ENCODE measurements around the gene ANXA6.

ANXA6 gene

GRCh38 chr5:151080613-151081430, 76.8 kb downstream of the ANXA6 start, which contains the start of gene TNIP1:
TNIP1 (minus strand) TSS chr5:151081034; CDS start chr5:151065095, 15,939 bp downstream.
- H3K36me3 ChIP-seq (ENCODE audit: control insufficient read depth in 2 of 2, insufficient read depth in 1 of 2, low read length in 2 of 2) = peaks cover 0 to 15% of the 10 kb centered on the region in 2 experiments; a peak in 1 of 3 replicates
- H3K4me3 ChIP-seq (ENCODE audit: low read depth, low read length) = peak within 1 kb of the TSS; percentile 98
- peak within 1 kb of the TSS; percentile 96 for H3K27ac ChIP-seq (ENCODE audit: extremely low read depth, low read depth, low read length)
- ChIA-PET CTCF (interaction anchor here (0.6 to 3.6 kb wide), 6 partner anchors 22 to 1707 kb away, joined by 3 to 22 read pairs (median 8); no protein-coding TSS in a partner anchor), POLR2A (interaction anchor here (0.5 to 1.3 kb wide), 5 partner anchors 12 to 79 kb away, joined by 3 read pairs; partner anchors contain the start of gene ANXA6)
- H3K9me3 ChIP-seq (ENCODE audit: control insufficient read depth, insufficient read depth, low read depth, low read length) = no peaks in the 10 kb centered on the region
- peaks cover 6% of the 10 kb centered on the region; the same call in 1 of the 2 replicates for H3K4me1 ChIP-seq (ENCODE audit: control insufficient read depth, insufficient read depth, low read length)
- TF ChIP-seq GLI4 (tag by site-specific recombination; IDR thresholded peaks at IDR 0.05) = 0 out of 2 replicates have a peak, but pooled peaks have one; percentile 82
- peak; percentile 91 for TF ChIP-seq ZIC2 (tag by site-specific recombination; IDR thresholded peaks at IDR 0.05)
- TF ChIP-seq ZNF423 (tag by site-specific recombination; IDR thresholded peaks at IDR 0.05) = peak; percentile 72
- no peak for TF ChIP-seq ZNF248 (tag by site-specific recombination; IDR thresholded peaks at IDR 0.05)
- no peak for TF ChIP-seq ZNF433 (tag by site-specific recombination; IDR thresholded peaks at IDR 0.05; ENCODE audit: low read depth)
- peak; percentile 99 for TF ChIP-seq ZBTB48 (tag by site-specific recombination; IDR thresholded peaks at IDR 0.05)
- peak; percentile 21; the same call in 1 of the 2 replicates for TF ChIP-seq ZNF843 (tag by site-specific recombination; IDR thresholded peaks at IDR 0.05)
- no peak for TF ChIP-seq ZNF585B (tag by site-specific recombination; IDR thresholded peaks at IDR 0.05)
- no peak for TF ChIP-seq ZBTB49 (tag by site-specific recombination; IDR thresholded peaks at IDR 0.05; ENCODE audit: low read depth)
- TF ChIP-seq ZNF558 (tag by site-specific recombination; IDR thresholded peaks at IDR 0.05) = 0 out of 2 replicates have a peak, but pooled peaks have one; percentile 13
- peak; percentile 90 for TF ChIP-seq ZNF501 (tag by site-specific recombination; IDR thresholded peaks at IDR 0.05)
- TF ChIP-seq, protein P1, sequence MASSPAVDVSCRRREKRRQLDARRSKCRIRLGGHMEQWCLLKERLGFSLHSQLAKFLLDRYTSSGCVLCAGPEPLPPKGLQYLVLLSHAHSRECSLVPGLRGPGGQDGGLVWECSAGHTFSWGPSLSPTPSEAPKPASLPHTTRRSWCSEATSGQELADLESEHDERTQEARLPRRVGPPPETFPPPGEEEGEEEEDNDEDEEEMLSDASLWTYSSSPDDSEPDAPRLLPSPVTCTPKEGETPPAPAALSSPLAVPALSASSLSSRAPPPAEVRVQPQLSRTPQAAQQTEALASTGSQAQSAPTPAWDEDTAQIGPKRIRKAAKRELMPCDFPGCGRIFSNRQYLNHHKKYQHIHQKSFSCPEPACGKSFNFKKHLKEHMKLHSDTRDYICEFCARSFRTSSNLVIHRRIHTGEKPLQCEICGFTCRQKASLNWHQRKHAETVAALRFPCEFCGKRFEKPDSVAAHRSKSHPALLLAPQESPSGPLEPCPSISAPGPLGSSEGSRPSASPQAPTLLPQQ (tag by site-specific recombination; IDR thresholded peaks at IDR 0.05) = peak; percentile 89
- no peak; the same call in 1 of the 2 replicates for TF ChIP-seq ZNF366 (tag by site-specific recombination; conservative IDR thresholded peaks at IDR 0.05)
- TF ChIP-seq ZNF621 (tag by site-specific recombination; IDR thresholded peaks at IDR 0.05) = no peak
- no peak for TF ChIP-seq ZNF48 (tag by site-specific recombination; IDR thresholded peaks at IDR 0.05)
- TF ChIP-seq ZNF155 (tag by site-specific recombination; IDR thresholded peaks at IDR 0.05) = no peak
- TF ChIP-seq ZNF114 (tag by site-specific recombination; IDR thresholded peaks at IDR 0.05) = no peak
- TF ChIP-seq BCL11A (tag by site-specific recombination; IDR thresholded peaks at IDR 0.05; ENCODE audit: low read depth) = no peak
- TF ChIP-seq ZNF223 (tag by site-specific recombination; IDR thresholded peaks at IDR 0.05) = no peak
- TF ChIP-seq ZSCAN18 (tag by site-specific recombination; IDR thresholded peaks at IDR 0.05) = no peak
- peak; percentile 79; the same call in 1 of the 2 replicates for TF ChIP-seq ZNF561 (tag by site-specific recombination; IDR thresholded peaks at IDR 0.05; ENCODE audit: borderline replicate concordance)
- TF ChIP-seq ZBTB1 (tag by site-specific recombination; IDR thresholded peaks at IDR 0.05) = 0 out of 2 replicates have a peak, but pooled peaks have one; percentile 46
- no peak for TF ChIP-seq ZNF239 (tag by site-specific recombination; IDR thresholded peaks at IDR 0.05)
- no peak for TF ChIP-seq HOXA7 (CRISPR knock-in tag; IDR thresholded peaks at IDR 0.05; ENCODE audit: borderline replicate concordance)
- TF ChIP-seq KLF8 (tag by site-specific recombination; IDR thresholded peaks at IDR 0.05) = peak; percentile 94
- no peak for TF ChIP-seq ZNF529 (tag by site-specific recombination; IDR thresholded peaks at IDR 0.05; ENCODE audit: insufficient replicate concordance)
- TF ChIP-seq ZNF341 (tag by site-specific recombination; IDR thresholded peaks at IDR 0.05; ENCODE audit: low read depth) = peak; percentile 79
- peak; percentile 90 for TF ChIP-seq GLIS1 (tag by site-specific recombination; IDR thresholded peaks at IDR 0.05)
- TF ChIP-seq ZNF37A (tag by site-specific recombination; IDR thresholded peaks at IDR 0.05) = no peak
- TF ChIP-seq, protein P2, sequence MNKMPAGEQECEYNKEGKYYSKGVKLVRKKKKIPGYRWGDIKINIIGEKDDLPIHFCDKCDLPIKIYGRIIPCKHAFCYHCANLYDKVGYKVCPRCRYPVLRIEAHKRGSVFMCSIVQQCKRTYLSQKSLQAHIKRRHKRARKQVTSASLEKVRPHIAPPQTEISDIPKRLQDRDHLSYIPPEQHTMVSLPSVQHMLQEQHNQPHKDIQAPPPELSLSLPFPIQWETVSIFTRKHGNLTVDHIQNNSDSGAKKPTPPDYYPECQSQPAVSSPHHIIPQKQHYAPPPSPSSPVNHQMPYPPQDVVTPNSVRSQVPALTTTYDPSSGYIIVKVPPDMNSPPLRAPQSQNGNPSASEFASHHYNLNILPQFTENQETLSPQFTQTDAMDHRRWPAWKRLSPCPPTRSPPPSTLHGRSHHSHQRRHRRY (tag by site-specific recombination; IDR thresholded peaks at IDR 0.05) = no peak
- no peak for TF ChIP-seq ZNF473 (tag by site-specific recombination; IDR thresholded peaks at IDR 0.05)
- TF ChIP-seq ZNF292 (tag by site-specific recombination; IDR thresholded peaks at IDR 0.05; ENCODE audit: borderline replicate concordance, low read depth) = no peak
- TF ChIP-seq TCF7L2 (IDR thresholded peaks at IDR 0.05; ENCODE audit: borderline replicate concordance, low read depth, low read length) = no peak
- TF ChIP-seq SP2 (tag by site-specific recombination; IDR thresholded peaks at IDR 0.05) = peak; percentile 70

Measured in HEK293 (cell line).